CD1c-positive myeloid dendritic cell (primary cell): ENCODE results near the gene SRRM5.
A peak's percentile ranks its signal among the peaks of the same experiment; 100 is the strongest.
"Not testable (repeated sequence)": the region's sequence is repeated elsewhere in the genome, so short reads cannot be mapped to it uniquely, and the experiment has no call there.

Experiments used
- DNase-seq: peaks from one replicate; pipeline ENCODE4 v3.0.0-alpha.2; 2016; ENCODE audit errors: extremely low spot score

The SRRM5 gene, protein sequence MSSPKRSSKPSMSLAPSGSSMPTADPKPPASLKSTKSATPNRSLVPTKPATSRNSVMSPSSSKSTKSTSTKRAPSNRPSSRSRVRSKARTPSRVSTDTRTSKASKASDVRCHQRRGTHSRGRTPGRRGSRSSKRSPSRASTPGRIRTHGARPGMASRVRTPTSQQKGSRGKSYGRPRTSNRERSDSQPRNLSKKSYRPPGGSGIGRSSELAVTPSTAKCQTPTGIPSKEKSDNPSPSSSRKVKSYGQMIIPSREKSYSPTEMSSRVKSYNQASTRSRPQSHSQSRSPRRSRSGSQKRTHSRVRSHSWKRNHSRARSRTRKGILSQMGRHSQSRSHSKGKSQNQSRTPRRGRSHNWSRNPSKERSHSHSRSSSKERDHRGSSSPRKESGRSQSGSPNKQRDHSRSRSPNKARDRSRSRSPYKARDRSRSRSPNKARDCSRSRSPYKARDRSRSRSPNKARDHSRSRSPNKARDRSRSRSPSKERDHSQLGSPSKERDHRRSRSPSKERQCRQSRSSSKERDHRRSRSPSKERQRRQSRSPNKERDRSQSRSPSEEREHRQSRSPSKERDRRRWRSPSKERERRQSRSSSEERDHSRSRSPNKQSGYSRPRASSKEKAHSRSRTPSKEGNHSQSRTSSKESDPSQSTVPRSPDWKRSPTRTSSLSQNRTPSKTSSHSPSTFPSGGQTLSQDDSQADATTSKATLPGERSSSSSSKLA

DNA sequence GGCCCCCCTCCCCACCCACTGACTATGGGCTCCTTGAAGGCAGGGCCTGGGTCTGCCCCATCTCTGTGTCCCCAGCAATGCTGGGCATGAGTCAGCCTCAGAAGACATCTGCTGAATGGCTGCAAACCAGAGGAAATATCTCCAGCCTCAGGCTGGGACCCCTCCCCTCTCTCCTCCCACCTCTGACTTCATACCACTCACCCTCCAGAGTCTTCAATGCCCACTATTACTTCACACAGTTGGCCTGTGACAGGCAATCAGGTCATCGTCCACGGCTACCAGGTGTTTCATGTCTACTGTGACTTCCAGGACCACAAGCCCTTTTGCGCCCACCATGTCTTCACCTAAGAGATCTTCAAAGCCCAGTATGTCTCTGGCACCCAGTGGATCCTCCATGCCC lies at the start of gene SRRM5:
Gene SRRM5, plus strand, starts transcription at position 301 of the 400 bp plus-strand sequence. Its CDS starts 34 bp downstream, at position 335.
- no peak for DNase-seq

DNA sequence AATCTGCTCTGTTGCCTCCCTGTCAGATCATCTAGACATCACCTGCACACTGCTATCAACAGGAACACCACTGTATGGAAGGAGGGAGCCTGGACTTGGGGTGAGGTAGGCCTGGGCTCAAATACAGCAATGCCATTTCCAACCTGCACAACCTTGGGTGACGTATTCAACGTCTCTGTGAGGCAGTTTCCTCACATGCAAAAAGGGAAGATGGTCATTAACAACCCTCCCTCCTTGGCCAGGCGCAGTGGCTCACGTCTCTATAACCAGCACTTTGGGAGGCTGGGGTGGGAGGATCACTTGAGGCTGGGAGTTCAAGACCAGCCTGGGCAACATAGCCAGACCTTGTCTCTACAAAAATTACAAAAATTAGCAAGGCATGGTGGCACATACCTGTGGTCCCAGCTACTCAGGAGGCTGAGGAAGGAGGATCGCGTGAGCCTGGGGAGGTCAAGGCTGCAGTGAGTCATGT lies 49.6 kb upstream of the SRRM5 start:
- DNase-seq: peak; percentile 37

DNA sequence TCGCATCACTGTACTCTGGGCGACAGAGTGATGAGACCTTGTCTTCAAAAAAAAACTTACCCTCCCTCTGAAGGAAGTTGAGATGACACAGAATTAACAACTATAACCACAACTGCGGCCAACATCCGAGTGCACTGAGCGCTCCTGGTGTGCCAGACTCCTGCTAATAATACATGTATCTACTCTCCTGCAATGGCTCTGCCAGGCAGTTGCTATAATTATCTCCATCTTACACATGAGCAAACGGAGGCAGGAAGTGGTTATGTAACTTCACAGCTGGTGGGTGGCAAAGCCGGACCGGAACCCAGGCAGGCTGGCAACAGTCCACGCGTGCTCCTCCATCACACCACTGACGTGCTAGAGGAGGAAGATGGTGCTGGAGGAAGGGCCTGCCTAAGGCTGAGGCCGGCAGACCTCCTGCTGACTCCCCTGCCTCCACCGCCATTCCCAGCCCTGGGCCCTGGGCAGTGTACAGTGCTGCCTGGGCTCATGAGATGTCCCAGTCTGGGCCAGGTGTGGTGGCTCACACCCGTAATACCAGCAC lies 49.1 kb upstream of the SRRM5 start:
- DNase-seq: peak; percentile 85

DNA sequence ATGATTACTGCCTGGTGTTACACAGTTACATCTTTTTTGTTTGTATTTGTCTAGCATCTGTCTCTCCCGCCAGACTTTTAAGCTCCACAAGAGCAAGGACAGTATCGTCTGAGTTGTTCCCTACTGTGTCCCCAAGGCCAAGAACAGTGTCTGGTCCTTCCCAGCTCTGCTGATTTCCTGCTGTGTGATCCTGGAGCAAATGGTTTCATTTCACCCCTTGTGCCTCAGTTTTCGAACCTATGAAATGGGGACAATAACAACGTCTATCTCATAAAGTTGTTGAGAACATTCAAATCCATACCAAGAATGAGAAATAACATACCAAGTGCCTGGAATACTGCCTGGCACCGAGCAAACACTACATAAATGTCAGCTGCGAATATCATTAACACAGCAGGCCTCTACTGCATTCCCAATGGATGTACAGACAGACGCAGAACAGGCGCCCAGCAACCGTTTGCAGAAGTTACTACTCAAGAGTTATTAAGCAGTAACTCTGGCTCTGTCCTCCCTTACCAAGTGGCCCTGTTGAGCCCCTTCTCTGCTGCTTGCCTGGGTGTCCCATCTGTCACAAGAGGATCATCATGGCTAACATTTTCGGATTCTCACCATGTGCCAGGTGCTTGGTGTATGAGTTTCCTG lies 48.0 kb upstream of the SRRM5 start:
- DNase-seq: no peak

DNA sequence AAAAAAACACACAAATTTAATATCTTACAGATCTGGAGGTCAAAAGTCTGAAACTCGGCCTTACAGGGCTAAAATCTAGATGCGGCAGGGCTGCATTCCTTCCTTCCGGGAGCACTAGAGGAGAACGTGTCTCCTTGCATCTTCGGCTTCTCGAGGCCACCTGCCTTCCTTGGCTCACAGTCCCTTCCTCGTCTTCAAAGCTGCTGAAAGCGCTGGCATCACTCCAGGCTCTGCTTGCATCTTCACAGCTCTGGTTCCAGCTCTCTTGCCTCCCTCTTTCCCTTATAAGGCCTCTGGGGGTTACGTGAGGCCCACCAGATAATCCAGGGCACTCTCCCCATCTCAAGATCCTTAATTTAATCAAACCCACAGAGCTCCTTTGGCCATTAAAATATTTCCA lies 47.1 kb upstream of the SRRM5 start:
- no peak for DNase-seq

DNA sequence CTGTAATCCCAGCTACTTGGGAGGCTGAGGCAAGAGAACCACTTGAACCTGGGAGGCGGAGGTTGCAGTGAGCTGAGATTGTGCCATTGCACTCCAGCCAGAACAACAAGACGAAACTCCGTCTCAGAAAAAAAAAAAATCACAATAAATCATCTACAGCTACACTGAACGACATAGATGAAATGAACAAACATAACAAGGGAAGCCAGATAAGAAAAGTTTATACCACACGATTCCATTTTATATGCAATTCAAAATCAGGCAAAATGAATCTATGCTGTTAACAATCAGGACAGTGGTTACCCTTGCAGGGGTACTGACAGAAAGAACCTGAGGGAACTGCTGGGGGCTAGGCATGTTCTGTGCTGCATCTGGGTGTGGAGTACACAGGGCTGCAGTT lies 42.2 kb upstream of the SRRM5 start:
- no peak for DNase-seq

DNA sequence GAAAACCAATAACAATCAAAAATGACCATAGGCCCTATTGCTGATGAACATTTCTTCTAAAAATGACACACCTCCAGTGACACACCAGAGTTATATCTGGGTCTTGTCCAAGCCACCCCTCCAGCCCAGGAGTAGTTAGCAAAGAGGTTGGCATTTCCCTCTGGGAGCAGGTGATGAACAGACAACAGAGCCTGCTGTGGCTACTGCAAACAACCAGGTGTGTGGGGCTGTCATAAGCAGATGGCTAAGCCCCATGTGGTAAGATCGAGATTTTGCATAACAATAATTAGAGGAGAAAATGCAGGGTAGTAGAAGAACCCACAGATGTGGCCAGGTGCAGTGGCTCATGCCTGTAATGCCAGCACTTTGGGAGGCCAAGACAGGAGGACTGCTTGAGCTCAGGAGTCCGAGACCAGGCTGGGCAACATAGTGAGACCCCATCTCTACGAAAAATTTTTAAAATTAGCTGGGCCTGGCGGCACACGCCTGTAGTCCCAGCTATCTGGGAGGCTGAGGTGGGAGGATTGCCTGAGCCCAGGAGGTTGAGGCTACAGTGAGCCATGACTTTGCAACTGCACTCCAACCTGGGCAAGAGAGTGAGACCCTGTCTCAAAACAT lies 41.6 kb upstream of the SRRM5 start:
- no peak for DNase-seq

DNA sequence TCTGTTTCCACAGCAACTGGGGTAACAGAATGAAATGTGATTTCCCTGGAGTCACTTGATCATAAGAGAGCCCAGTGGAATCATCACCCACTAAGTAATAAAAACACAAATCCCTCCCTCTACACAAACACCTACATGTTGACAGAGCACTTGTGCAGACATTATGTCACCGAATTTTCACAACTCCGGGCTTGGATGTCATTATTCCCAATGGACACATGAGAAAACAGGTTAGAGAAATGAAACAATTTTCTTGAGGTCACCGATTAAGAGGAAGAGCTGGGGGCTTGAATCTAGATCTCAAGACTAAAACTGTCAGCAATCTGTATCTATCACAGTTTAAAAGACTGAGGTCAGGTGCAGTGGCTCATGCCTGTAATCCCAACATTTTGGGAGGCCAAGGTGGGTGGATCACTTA lies 39.7 kb upstream of the SRRM5 start:
- no peak for DNase-seq

DNA sequence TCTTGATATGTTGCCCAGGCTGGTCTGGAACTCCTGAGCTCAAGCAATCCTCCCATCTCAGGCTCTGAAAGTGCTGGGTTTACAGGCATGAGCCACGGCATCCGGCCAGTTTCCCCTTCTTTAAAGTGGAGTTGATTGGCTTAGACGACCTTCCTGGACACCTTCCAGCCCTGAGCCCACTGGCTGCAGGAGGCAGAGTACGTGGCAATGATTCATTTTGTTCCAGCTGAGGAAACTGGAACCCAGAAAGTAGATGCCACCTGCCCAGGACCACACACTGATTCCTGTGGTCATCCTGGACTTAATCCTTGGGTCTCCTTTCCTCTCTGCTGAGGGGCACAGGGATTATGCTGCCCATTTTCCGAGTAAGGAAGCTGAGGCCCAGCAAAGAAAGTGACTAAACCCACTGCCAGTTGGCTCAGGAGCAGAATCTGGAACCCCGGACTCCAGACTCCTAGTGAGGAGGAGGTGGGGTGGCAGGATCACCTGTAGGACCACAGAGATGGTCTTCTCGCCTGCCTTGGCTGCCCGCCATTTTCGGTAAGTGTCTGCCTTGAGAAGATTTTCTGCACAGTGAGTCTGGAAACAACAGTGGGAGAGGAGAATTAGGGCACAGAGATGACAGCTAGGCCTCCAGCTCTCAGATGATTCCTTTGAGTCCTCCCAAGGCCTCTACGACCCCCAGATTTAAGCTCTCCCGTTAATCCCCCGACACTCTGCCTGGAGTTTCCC lies 37.3 kb upstream of the SRRM5 start:
- DNase-seq: no peak

DNA sequence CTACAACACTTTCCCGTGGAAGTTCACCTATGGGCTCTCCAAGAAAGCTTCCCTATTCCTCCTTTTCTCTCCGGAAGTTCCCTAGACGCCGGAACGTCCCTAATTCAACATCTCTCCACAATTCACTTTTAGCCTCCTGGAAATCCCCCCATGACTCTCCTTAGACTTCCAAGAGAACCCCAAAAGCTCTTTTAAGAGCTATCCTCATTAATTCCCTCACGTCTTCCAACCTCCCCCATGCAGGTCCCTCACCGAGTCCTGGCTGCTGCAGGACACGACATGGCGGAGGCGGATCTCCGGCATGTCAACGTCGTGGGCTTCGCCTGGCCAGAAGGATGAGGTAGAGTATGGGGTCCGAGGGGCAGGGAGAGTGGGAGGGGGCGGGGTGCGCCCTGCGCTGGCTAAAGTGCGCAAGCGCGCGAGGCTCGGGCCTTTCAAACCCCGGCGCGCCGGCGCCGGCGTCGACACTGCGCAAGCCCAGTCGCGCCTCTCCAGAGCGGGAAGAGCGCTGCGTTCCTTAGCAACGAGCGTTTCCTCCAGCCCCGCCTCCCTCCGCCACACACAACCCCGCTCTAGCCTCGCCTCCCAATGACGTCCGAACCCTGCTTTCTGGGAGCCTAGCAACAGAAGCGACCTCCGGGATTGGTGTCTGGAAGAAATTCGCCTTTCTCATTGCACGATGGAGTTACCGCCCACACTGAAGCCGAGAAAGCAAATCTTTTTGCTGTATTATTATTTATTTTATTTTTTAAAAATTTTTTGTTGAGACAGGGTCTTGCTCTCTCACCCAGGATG lies 36.5 kb upstream of the SRRM5 start, which contains the start of the genes PINLYP and XRCC1:
Gene PINLYP, plus strand, starts transcription at position 646 of the 795 bp plus-strand sequence. CDS start 1,391 bp downstream, outside the sequence.
Gene XRCC1, minus strand, starts transcription at position 372 of the 795 bp plus-strand sequence. Its CDS starts 69 bp downstream, at position 303.
- peak; percentile 99 for DNase-seq

DNA sequence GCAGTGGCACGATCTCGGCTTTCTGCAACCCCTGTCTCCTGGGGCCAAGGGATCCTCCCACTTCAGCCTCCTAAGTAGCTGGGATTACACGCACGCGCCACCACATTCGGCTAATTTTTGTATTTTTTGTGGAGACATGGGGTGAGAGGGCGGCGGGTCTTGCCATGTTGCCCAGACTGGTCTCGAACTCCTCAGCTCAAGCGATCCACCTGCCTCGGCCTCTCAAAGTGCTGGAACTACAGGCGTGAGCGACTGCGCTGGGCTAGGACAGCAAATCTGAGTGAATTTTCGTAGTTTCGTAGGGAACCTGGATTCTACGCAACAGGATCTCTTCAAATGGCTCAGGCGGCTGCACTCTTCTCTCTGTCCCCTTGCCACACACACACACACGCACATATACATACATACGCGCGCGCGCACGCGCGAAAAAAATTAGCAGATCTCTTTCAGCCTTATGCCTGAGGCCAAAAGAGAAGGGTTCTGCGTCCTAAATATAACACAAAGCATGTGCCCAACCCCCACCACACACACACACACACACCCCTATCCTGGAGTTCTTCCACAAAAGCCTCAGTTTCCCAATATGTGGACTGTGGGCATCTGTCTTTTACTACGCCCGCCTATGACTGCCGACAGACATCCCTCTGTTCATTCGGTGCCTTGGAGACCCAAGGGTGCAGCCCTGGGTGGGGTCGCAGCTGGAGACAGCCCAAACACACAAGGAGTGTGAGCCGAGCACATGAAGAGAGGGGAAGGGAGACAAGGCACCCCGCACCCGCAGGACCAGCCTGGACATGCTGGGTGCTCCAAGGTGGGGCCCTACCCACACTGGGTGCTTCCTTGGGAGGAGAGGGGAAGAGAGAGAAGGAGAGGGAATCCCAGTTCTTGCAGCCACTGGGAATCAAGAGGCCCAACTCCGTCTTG lies 35.7 kb upstream of the SRRM5 start:
- DNase-seq: no peak

DNA sequence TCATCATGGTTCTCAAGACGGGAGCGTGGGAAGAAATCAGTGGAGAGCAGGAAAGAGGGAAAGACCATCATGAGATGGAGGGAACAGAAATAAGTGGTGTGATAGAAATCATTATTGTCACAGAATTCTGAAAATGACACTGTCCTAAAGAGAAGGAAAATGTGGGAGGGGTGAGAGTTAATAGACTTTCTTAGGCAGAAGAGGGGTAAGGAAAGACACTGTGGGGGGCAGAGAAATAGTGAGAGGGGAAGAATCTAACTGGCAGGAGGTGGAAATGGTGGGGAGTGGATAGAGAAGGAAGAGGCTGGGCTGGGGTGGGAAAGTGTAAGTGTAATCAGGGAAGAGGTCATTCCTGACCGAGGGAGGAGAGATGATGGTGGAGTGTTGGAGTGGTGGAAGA lies 33.1 kb upstream of the SRRM5 start:
- DNase-seq: no peak

DNA sequence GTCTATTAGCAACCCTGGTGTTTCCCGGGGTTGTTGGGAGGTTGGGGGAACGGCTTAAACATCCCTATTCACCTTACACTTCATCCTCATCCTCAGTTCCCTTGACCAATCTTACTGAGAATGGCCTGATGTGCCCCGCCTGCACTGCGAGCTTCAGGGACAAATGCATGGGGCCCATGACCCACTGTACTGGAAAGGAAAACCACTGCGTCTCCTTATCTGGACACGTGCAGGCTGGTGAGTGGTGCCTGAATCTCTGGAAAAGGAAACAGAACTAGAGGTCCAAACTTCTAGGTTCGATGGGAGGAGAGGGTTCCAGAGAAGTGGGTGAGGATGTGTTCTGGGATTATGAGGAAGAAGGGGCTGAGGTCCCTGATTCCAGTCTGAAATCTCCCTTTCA lies 30.4 kb upstream of the SRRM5 start:
- DNase-seq: no peak

DNA sequence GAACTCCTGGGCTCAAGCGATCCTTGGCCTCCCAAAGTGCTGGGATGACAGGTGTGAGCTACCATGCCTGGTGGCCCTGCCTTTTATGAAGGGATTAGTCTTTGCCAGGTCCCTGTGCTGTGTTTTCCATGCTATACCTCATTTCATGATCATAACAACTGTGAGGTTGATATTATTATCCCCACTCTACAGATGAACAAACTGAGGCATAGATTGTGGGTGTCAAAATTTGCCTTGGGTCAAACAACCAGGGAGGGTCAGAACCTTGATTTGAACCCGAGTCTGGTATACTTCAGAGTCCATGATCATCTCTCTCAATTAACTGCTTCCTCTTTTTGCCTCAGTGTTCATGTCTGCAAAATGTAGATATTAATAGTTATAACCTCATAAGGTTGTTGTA lies 29.4 kb upstream of the SRRM5 start:
- DNase-seq: no peak

DNA sequence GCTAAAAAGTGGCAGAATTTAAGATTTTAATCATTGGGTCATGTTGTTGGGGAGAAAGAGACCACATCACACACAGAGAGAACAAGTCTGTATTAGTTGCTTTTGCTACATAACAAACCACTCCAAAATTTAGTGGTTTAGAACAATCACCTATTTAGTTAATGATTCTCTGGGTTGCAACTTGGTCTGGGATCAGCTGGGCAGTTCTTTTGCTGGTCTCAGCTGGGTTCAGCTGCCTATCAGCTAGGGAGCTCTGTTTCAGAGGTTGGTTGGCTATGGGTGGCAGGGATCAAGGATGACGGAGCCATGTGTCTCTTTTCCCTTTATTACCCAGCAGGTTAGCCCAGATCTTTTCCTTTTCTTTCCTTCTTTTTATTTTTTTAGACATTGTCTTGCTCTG lies 27.4 kb upstream of the SRRM5 start:
- no peak for DNase-seq

DNA sequence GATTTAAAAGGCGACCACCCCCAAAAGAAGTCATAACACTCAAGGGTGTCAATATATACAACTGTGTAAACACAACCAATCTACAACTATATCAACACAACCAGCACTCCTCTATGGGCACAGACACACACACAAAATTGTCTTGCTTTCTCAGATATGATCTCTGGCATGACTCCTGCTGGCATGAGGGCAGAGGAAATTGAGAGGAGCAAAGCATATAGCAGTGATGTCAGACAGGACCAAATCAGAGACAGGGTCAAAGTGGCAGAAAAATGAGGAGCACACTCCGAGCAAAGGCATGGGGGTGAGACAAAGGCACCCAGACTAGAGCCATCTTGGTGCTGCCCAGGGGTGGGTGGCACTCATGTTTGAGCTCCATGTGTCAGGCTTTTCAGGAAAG lies 25.5 kb upstream of the SRRM5 start:
- no peak for DNase-seq

DNA sequence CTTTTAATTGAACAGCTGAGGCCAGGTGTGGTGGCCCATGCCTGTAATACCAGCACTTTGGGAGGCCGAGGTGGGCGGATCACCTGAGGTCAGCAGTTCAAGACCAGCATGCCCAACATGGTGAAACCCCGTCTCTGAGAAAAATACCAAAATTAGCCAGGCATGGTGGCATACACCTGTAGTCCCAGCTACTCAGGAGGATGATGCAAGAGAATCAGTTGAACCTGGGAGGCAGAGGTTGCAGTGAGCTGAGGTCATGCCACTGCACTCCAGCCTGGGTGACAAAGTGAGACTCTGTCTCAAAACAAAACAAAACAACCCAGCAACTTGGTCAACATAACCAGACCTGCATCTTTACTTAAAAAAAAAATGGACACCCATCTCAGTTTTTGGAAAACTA lies 24.9 kb upstream of the SRRM5 start:
- not testable (repeated sequence) for DNase-seq

DNA sequence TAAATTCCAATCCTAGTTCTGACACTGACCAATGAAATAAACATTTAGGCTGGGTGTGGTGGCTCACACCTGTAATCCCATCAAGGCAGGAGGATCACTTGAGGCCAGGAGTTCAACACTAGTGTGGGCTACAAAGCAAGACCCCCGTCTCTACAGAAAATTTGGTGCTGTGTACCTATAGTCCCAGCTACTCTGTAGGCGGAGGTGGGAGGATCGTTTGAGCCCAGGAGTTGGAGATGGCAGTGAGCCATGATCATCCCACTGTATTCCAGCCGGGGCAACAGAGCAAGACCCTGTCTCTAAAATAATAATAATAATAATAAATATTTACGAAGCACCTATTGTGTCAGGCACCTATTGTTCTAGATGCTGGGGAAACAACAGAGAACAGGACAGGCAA lies 22.6 kb upstream of the SRRM5 start:
- no peak for DNase-seq

DNA sequence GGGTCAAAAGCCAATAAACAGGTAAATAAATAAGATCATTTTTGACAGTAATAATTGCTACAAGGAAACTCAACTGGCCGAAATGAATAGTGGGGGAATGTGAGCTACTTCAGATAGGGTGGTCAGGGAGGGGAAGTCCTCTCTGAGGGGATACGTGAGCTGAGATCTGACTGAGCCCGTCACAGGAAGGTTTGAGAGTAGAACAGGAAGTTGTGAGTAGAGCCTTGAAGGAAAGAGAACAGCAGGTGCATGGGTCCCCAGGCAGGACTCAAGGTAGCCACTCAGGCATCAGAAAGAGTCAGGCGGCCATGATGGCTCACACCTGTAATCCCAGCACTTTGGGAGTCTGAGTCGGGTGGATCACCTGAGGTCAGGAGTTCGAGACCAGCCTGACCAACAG lies 22.2 kb upstream of the SRRM5 start:
- DNase-seq: no peak
